Progenitor cell of endocrine pancreas (in vitro differentiated cells): ENCODE results near the gene DACT2. TPM values are rescaled to one million over a fixed set of nuclear protein-coding genes. Genes with fewer than 3 reads are reported as not detected.
A peak's percentile ranks its signal among the peaks of the same experiment; 100 is the strongest.

Experiments
- DNase-seq: peaks from one replicate; pipeline ENCODE4 v3.0.0; 2021; ENCODE audit warnings: low spot score; ENCODE audit not compliant: unreplicated experiment
- H3K27ac Mint-ChIP-seq: 2 replicates; pipeline ENCODE4 v1.8.0; 2021; ENCODE audit warnings: mild to moderate bottlenecking, moderate library complexity, mixed read lengths
- H3K27me3 Mint-ChIP-seq: 2 replicates; pipeline ENCODE4 v1.8.0; 2021; ENCODE audit warnings: mixed read lengths
- H3K36me3 Mint-ChIP-seq: 2 replicates; pipeline ENCODE4 v1.8.0; 2022; ENCODE audit warnings: mixed read lengths; ENCODE audit not compliant: insufficient read depth
- H3K4me1 Mint-ChIP-seq: 2 replicates; pipeline ENCODE4 v1.8.0; 2021; ENCODE audit warnings: low read depth, mixed read lengths
- H3K4me3 Mint-ChIP-seq: 2 replicates; pipeline ENCODE4 v1.8.0; 2021; ENCODE audit warnings: low read depth, mild to moderate bottlenecking, moderate library complexity, mixed read lengths
- H3K9me3 Mint-ChIP-seq: 2 replicates; pipeline ENCODE4 v1.8.0; 2021; ENCODE audit warnings: low read depth, mixed read lengths
- CTCF ChIP-seq: fragments of 200-600 bp; sonication (generic); IDR thresholded peaks from one replicate; pipeline ENCODE4 v1.5.0; 2021; ENCODE audit warnings: antibody characterized with exemption, mild to moderate bottlenecking; ENCODE audit not compliant: unreplicated experiment
- total RNA-seq: library from RNA; stranded (reverse); gene quantifications from 2 replicates; pipeline ENCODE4 v1.2.1, GENCODE V29; 2021

DACT2 gene
- total RNA-seq, 1 donor from 2014 or later = 33.2 TPM

DNA sequence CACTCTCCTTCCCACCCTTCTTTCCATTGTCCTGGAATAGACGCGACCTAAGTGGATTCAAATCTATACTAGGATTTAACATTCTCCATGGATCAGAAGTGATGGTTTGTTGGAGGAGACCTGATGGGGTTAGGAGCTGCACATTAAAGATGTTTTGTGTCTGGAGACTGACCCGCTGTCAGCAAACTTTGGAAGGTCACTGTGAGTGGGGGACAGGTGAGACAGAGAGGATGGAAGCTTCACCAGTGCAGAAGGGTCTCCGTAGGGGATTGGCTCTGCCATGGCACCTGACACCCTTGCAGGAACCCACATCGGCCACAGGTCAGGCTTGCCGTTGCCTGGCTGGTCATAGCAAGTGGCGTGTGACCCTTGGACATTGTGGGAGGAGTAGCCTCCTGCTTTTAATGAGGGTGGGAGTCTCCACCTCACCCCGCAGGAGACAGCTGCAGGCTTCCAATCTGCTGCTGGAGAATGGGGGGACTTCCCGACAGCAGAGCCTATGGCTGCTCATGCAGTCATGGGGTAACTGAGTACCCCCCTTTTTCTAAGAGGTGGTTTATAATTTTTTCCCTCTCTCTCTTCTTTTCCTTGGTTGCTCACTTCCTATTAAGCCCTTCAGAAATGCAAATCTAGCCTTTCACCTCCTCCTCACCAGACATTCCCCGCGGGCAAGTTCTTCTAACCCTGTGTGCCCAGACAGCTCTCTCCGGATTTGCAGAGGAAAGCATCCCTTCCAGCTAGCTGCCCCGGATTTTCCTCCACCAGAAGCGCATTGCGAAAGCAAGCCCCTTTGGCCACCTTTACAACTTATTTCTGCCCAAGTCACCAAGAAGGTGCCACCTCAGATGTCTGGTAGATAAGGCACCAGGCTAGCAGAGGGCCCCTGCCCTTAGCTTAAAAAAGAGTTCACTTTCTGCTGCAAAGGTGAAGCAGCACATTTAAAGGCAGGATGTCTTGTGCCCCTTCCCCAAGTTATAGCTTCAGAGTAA lies 53.5 kb downstream of the DACT2 start:
- no peak for DNase-seq

DNA sequence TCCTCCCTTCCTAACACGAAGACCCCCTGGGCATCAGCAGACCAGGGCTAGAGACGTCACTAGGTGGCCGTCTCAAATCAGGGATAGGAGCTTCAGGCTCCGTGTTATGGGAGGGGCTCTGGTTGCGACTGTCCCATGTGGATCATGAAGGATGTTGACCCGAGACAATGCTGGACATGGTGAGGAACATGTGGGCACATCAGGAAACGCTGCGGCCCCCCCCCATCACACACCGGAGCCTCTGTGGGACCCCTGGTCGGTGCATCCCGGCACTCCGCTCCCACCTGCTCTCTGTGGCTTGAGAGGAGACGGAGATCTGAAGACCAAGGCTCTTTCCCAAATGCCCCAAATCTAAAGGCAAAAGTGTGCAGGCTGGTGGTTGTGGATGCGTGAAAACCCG lies 54.2 kb downstream of the DACT2 start:
- peak overlapping the region; percentile 33 for H3K27ac Mint-ChIP-seq

More for the DNA sequence above, 53.5 kb downstream of the DACT2 start:
- no peak for TF ChIP-seq CTCF
- peaks cover 18% of the 10 kb centered on the region for H3K27me3 Mint-ChIP-seq
- no peaks in the 10 kb centered on the region for H3K36me3 Mint-ChIP-seq
- H3K27ac Mint-ChIP-seq = no peak overlapping the region
- no peak overlapping the region for H3K4me3 Mint-ChIP-seq
- peaks cover 36% of the 10 kb centered on the region for H3K4me1 Mint-ChIP-seq
- H3K9me3 Mint-ChIP-seq = no peaks in the 10 kb centered on the region

GRCh38 chr6:168264593-168265335 lies 54.8 kb downstream of the DACT2 start:
- H3K4me1 Mint-ChIP-seq = peaks cover 43% of the 10 kb centered on the region
- DNase-seq = no peak
- no peak for TF ChIP-seq CTCF
- H3K9me3 Mint-ChIP-seq = no peaks in the 10 kb centered on the region
- no peak overlapping the region for H3K4me3 Mint-ChIP-seq
- H3K27ac Mint-ChIP-seq = peak overlapping the region; percentile 33
- H3K36me3 Mint-ChIP-seq = no peaks in the 10 kb centered on the region
- peaks cover 18% of the 10 kb centered on the region for H3K27me3 Mint-ChIP-seq

More for the DNA sequence above, 54.2 kb downstream of the DACT2 start:
- Mint-ChIP-seq H3K36me3 (no peaks in the 10 kb centered on the region), H3K9me3 (no peaks in the 10 kb centered on the region), H3K4me3 (no peak overlapping the region), H3K4me1 (peaks cover 40% of the 10 kb centered on the region), H3K27me3 (peaks cover 18% of the 10 kb centered on the region)
- no peak for DNase-seq
- TF ChIP-seq CTCF = no peak

DNA sequence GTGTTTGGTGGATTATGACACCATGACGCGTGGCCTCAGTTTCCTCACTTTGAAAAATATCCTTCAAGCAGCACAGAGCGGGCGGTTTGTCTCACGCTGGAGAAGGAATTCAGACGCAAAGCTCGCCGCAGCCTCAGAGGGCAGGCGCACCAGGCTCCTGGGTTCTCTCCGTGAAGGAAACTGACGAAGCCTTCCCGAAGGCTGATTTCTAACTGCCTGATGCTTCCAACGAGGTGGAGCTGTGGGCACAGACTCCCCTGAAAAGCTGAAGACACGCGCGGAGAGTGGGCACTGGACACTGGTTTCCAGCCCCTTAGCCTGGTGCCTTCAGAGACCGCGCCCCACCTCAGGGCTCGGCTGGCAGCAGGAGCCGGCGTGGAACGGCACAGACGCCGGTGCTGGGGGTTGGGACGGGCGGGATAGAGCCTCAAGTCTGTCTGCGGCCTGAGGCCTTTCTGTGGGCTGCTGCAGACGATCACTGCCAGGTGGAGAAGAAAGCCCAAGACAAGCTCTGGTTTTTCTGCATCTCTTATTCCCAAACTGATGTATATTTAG lies 56.1 kb downstream of the DACT2 start:
- Mint-ChIP-seq H3K9me3 (no peaks in the 10 kb centered on the region), H3K4me3 (no peak overlapping the region), H3K4me1 (peaks cover 42% of the 10 kb centered on the region), H3K27ac (no peak overlapping the region), H3K36me3 (no peaks in the 10 kb centered on the region), H3K27me3 (peaks cover 13% of the 10 kb centered on the region)
- no peak for TF ChIP-seq CTCF
- DNase-seq = no peak

GRCh38 chr6:168261234-168261633 lies 58.3 kb downstream of the DACT2 start:
- Mint-ChIP-seq H3K4me1 (peaks cover 38% of the 10 kb centered on the region), H3K27ac (peak overlapping the region; percentile 93), H3K36me3 (no peaks in the 10 kb centered on the region), H3K4me3 (peak overlapping the region; percentile 9), H3K27me3 (peaks cover 11% of the 10 kb centered on the region), H3K9me3 (no peaks in the 10 kb centered on the region)
- DNase-seq = no peak
- no peak for TF ChIP-seq CTCF
